ENCODE results near the gene SCN10A. TPM values are rescaled to one million over a fixed set of nuclear protein-coding genes. Genes with fewer than 3 reads are reported as not detected.

SCN10A gene
- total and polyA plus RNA-seq, 3 donors from 2014 or later = 0.19 to 0.53 (median 0.24) TPM

- no peak for DNase-seq
- Histone ChIP-seq H3K27ac (no peak overlapping the region), H3K4me1 (no peaks in the 10 kb centered on the region), H3K4me3 (no peak overlapping the region), H3K9me3 (no peaks in the 10 kb centered on the region), H3K27me3 (no peaks in the 10 kb centered on the region), H3K36me3 (ENCODE audit: low read depth, missing control alignments) (no peaks in the 10 kb centered on the region)
- no peak for TF ChIP-seq CTCF (IDR thresholded peaks at IDR 0.05)
- TF ChIP-seq POLR2A (IDR thresholded peaks at IDR 0.05) = no peak
- intact Hi-C loops (cut with DNase I; ENCODE audit: low total_unique reads) = no loop called here
- WGBS, 2 donors = 55 to 76% methylated on average over 5 of the region's 5 CpGs
Measured at GRCh38 chr3:38739396-38739689, 76.7 kb downstream of the SCN10A start.

- DNase-seq = peak; percentile 78
- Histone ChIP-seq H3K27me3 (no peaks in the 10 kb centered on the region), H3K9me3 (no peaks in the 10 kb centered on the region), H3K4me3 (no peak overlapping the region), H3K4me1 (no peaks in the 10 kb centered on the region), H3K27ac (no peak overlapping the region), H3K36me3 (ENCODE audit: low read depth, missing control alignments) (no peaks in the 10 kb centered on the region)
- TF ChIP-seq POLR2A (IDR thresholded peaks at IDR 0.05) (no peak), CTCF (IDR thresholded peaks at IDR 0.05) (peak in 2 of 3 experiments; percentile 42 to 52)
- 63 to 70% methylated on average over 10 to 13 of the region's 13 CpGs for WGBS, 2 donors
- intact Hi-C loops (cut with DNase I; ENCODE audit: low total_unique reads) = no loop called here
Measured at GRCh38 chr3:38738630-38739395, 77.2 kb downstream of the SCN10A start.

DNA sequence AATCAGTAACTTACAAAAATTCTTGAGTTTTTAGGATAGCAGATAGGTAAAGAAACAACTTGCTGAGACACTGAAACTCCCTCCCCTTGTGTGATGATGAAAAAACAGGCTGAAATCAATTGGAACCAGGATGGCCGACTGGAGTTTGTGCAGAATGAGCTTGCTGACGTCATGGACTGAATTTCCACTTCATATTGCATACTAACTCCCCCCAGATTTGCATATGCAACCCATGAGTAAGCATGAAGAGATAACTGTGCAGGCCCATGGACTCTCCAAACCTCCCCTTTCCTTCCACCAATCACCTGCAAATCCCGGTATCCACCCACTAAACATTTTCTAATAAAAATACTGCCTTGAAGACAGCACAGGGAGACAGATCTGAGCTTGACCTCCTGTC, 84.5 kb downstream of the SCN10A start:
- no peak overlapping the region for H3K4me3 ChIP-seq
- no peaks in the 10 kb centered on the region for H3K27me3 ChIP-seq
- no peaks in the 10 kb centered on the region for H3K36me3 ChIP-seq (ENCODE audit: low read depth, missing control alignments)
- TF ChIP-seq CTCF (IDR thresholded peaks at IDR 0.05) (no peak), POLR2A (IDR thresholded peaks at IDR 0.05) (no peak)
- 79 to 80% methylated on average over 3 of the region's 3 CpGs for WGBS, 2 donors
- intact Hi-C loops (cut with DNase I; ENCODE audit: low total_unique reads) = no loop called here
- no peaks in the 10 kb centered on the region for H3K4me1 ChIP-seq
- H3K27ac ChIP-seq = no peak overlapping the region
- H3K9me3 ChIP-seq = no peaks in the 10 kb centered on the region
- DNase-seq = no peak

GRCh38 chr3:38730281-38730680, 85.7 kb downstream of the SCN10A start:
- Histone ChIP-seq H3K4me1 (no peaks in the 10 kb centered on the region), H3K4me3 (no peak overlapping the region), H3K36me3 (ENCODE audit: low read depth, missing control alignments) (no peaks in the 10 kb centered on the region), H3K27ac (no peak overlapping the region), H3K27me3 (no peaks in the 10 kb centered on the region), H3K9me3 (no peaks in the 10 kb centered on the region)
- TF ChIP-seq POLR2A (IDR thresholded peaks at IDR 0.05) (no peak), CTCF (IDR thresholded peaks at IDR 0.05) (no peak)
- DNase-seq = no peak
- intact Hi-C loops (cut with DNase I; ENCODE audit: low total_unique reads) = no loop called here

DNA sequence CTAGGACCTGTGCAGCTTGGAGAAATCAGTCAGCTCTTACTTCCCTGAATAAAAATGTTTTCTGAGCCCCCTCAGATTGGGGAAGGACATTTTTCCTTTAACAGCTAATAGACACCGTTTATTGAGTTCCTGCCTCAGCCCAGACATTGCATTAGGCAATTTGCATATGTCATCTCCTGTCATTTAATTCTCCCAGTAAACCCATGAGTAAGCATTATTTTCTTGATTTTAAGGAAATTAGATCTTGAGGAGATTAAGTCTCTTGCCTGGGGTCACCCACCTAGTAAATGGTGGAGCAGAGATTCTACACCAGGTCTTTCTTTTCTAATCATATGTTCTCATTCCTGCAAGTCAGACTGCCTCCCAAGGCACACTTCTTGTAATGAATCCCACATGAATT, 88.0 kb downstream of the SCN10A start:
- Histone ChIP-seq H3K9me3 (no peaks in the 10 kb centered on the region), H3K4me3 (no peak overlapping the region), H3K36me3 (ENCODE audit: low read depth, missing control alignments) (no peaks in the 10 kb centered on the region), H3K27me3 (no peaks in the 10 kb centered on the region), H3K27ac (no peak overlapping the region), H3K4me1 (no peaks in the 10 kb centered on the region)
- TF ChIP-seq CTCF (IDR thresholded peaks at IDR 0.05) (no peak), POLR2A (IDR thresholded peaks at IDR 0.05) (no peak)
- 43 to 50% methylated on average over 1 of the region's 1 CpG for WGBS, 2 donors
- no peak for DNase-seq
- intact Hi-C loops (cut with DNase I; ENCODE audit: low total_unique reads) = no loop called here
